Measurements from ENCODE around the gene TGDS.

TGDS gene

GRCh38 chr13:94524407-94524806 lies 71.5 kb downstream of the TGDS start:
- no peak overlapping the region for H3K4me3 ChIP-seq (ENCODE audit: low read length)
- TF ChIP-seq ZNF274 (IDR thresholded peaks at IDR 0.05; ENCODE audit: low read depth, low read length) = no peak
